ENCODE measurements around the gene DYSF.

- no peak for TF ChIP-seq POLR2A (IDR thresholded peaks at IDR 0.05; ENCODE audit: low read depth, low read length)
- TF ChIP-seq TAF1 (IDR thresholded peaks at IDR 0.05; ENCODE audit: borderline replicate concordance, low read depth, low read length): no peak
Measured at GRCh38 chr2:71453404-71454220, at the start of gene DYSF.
